ENCODE measurements around the gene CHST3.

Gene CHST3

DNA sequence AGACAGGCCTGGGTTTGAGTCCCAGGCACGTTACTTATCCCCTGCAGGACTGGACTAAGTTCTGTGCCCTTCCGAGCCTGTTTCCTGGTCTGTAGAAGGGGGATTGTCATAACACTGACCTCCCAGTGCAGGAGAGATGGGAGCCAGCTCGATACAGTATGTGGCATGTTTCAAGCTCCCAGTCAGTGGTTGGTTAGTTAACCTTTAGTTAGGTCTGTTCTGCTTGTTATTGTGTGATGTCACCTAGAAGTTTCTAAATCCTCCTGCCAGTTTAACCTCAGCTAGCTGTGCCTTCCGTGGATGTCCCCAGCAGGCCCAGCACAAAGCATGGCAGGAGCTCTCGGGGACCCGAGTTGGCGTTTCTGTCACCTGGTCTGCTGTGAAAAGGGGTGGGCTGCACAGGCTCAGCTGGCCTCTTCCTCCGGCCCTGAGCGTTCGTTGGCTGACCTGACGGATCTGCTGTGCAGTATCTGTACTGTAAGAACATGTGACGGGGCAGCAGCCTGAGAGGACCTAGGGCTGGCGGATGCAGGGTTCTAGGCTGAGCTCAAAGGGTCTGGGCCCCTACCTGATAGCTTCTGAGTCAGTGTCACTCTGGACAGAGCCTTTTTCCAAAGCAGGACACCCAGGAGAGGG lies 71.2 kb downstream of the CHST3 start:
- no peak for DNase-seq

- no peak for DNase-seq
These were observed 73.1 kb downstream of the CHST3 start for GRCh38 chr10:72037266-72037665.

- DNase-seq, result no peak
These were observed 73.6 kb downstream of the CHST3 start for GRCh38 chr10:72037811-72038210.

DNA sequence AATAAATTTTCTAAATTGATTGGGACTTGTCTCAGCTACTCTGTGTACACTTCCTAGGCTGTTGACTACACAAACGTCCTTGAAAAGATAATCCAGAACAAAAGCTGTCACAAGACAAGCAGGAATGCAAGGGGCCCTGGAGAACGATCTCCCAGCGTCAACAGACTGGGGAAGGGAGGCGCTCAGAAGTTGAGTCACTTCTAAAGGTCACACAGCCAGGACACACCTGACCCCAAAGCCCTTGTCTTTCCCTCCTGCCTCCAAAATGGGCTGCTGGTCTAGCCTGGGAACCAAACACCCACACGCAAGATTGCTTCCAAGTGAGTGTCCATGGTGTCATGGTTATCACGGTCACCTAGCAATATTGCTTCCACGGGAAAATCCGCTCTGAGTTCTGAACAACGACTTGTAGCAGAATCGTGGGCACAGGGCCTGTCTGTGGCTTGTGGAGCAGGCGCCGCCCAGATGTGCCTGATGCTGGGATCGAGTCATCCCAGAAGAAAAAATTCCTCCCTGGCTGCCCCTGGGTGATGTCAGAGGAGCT lies 74.3 kb downstream of the CHST3 start:
- no peak for DNase-seq

DNA sequence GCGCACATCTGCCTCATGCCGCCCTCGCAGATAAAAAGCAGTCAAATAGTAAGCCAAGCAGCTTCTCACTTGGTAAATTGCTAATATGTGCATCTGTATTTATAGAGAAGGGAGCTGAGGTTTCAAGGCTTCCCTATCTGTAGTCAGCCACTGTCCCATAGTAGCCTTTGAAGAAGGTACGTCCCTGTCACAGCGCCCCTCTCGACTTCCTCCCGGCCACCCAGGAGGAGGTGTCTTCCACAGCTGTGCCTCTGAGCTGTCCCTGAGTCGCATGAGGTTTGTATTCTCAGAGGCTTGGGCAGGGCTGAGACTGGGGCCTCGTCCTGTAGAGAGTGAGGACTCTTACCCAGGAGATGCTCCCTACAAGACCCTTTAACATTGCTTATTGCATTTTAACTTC lies 75.2 kb downstream of the CHST3 start:
- no peak for DNase-seq

GRCh38 chr10:72041491-72041890 lies 77.3 kb downstream of the CHST3 start:
- no peak for DNase-seq

- no peak for DNase-seq
These were observed 79.0 kb downstream of the CHST3 start for GRCh38 chr10:72043016-72043834.

DNA sequence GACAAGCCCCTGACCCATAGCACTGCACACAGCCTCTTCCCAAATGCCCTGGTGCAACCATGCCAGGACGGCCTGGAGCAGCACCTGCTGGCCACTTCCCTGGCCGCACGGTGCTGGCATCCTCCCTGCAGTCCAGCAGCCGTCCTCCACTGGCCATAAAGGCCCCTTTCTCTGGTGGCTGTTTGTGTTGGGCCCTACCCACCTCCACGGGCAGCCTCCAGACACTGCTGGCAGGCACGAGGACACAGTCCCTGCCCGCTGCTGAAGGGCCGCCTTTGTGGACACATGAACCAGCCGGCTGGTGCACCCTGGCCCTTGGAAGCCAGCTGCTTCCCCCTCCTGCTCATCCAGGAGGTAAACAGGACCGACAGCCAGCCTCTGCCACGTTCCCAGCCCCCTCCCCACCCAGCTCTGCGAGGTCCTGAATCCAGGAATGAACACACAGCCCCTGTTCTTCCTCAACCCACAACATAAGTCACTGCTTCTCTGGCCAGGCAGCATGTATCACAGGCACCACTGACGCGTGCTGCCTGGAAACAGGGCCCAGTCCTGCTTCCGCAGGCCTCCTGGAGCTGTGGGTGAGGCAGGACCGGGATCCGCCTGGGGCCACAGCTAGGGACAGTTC lies 80.3 kb downstream of the CHST3 start:
- DNase-seq, result no peak

GRCh38 chr10:72045586-72045985 lies 81.4 kb downstream of the CHST3 start:
- no peak for DNase-seq

DNA sequence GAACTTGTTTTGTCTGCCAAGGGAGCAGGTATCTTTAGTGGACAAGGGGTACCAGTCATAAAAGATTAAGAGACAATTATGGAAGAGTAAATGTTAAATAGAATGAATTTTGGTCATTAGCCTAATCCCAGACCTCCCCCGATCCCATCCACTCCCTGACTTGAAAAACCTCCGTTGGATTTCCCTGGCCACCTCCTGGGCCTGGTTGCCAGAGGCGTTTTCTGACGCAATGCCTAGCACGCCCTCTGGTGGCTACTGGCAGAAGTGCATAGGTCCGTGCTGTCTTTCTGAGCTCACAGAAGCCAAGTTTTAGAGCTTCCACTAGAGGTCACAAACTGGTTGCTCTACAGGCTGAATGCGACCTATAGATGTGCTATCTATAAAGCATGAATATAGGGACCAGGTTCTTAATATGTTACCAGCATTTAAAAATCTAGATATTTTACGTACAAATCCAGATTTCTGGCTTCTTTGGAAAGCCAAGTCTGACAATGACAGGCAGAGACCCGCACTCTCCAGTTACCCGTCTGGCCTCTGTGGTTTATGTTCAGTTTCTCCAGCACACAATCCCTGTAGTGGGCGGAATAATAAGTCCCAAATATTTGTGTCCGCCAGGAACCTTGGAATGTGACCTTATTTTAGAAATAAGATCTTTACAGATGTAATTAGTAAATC lies 84.4 kb downstream of the CHST3 start:
- DNase-seq, result peak; percentile 84

- no peak for DNase-seq
These were observed 85.3 kb downstream of the CHST3 start for GRCh38 chr10:72049472-72049871.

GRCh38 chr10:72049969-72050781 lies 86.0 kb downstream of the CHST3 start:
- no peak for DNase-seq

DNA sequence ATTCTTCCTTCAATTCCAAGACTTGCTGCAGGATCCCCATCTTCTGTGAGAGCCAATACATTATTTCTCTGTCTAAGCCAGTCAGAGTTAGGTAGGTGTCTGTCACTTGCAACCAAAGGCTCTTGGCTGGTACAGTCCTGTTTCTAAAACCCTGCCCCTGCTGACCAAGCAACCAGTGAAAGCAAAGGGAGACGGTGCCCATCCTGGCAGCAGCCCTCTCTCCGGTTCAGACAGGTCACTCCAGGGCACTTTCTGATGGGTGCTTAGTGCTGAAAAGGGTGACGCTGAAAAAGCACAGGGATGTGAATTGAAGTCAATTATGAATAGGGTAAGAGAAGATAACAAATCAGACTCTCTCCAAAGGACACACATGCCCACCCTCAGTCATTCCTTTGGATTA lies 86.7 kb downstream of the CHST3 start:
- DNase-seq, result no peak

GRCh38 chr10:72053690-72054089 lies 89.5 kb downstream of the CHST3 start:
- DNase-seq, result no peak

GRCh38 chr10:72056113-72056512 lies 91.9 kb downstream of the CHST3 start:
- DNase-seq, result no peak

GRCh38 chr10:72056932-72057751 lies 92.9 kb downstream of the CHST3 start:
- DNase-seq, result no peak

GRCh38 chr10:72058347-72058898 lies 94.2 kb downstream of the CHST3 start:
- DNase-seq, result no peak

DNA sequence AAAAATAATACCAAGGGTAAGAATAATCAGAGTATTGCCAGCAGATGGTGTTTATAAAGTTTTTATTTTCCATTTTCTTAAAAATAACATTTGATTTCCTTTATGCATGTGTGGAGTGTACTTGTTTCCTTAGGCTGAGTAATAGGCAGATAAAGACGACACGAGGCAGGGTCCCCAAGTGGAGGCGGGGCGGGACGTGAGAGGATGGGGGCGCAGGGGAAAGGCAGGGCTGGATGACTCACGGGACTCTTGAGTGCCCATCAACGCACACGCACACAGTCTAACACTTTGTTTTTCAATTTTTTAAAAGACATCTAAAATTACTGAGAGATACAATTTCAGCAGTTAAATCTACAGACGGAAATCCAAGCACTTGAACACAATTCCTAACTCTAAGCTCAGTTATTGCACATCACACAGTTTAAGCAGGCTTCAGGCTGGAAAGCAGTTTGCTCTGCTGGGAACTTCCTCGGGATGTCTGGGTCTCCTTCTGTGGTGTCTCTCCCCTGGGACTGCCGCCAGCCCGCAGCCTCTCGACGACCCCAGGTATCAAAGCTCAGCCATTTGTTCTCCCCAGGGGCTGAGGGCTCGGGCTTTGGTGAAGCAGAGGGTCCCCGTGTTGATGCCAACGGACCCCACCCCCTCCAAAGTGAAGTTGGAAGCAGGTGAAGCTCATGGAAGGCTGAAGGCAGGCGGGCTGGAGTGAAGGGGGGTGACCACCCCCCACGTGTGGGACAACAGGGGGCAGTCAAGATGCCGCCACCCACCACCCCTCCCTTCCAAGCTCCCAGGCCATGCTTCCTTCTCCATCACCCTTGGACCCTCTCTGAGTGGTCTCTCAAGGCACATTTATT lies 95.0 kb downstream of the CHST3 start:
- DNase-seq, result no peak

GRCh38 chr10:72059843-72060822 lies 95.9 kb downstream of the CHST3 start:
- DNase-seq, result no peak
